WTC11 (cell line): ENCODE data around the gene PDE3B. TPM values are rescaled to one million over a fixed set of nuclear protein-coding genes. Genes with fewer than 3 reads are reported as not detected.

Source experiments
- ATAC-seq: fragments of 200-7000 bp; cut with Tn5 transposase; 2 replicates; pipeline ENCODE4 v1.10.0; 2021; ENCODE audit warnings: mild to moderate bottlenecking, moderate library complexity
- CTCF ChIA-PET: fragments of 300-600 bp; sonication (Branson Sonifier 250); formaldehyde crosslinking; loops from one replicate; lab custom pipeline; 2021; ENCODE audit warnings: antibody characterized with exemption; lab: Charles Lee
- POLR2A ChIA-PET: fragments of 350-600 bp; sonication (Branson Sonifier 250); formaldehyde crosslinking; loops from one replicate; lab custom pipeline; 2021; ENCODE audit warnings: antibody characterized with exemption; lab: Charles Lee
- DNase-seq: peaks from one replicate; pipeline ENCODE4 v3.0.0; 2021; ENCODE audit warnings: low spot score
- H3K27ac Mint-ChIP-seq: 2 replicates; pipeline ENCODE4 v1.8.0; 2021; ENCODE audit warnings: mixed read lengths
- H3K27me3 Mint-ChIP-seq: 2 replicates; pipeline ENCODE4 v1.8.0; 2021; ENCODE audit warnings: low read depth, mild to moderate bottlenecking, moderate library complexity, mixed read lengths
- H3K36me3 Mint-ChIP-seq: 2 replicates; pipeline ENCODE4 v1.8.0; 2021; ENCODE audit warnings: mixed read lengths
- H3K4me1 Mint-ChIP-seq: 2 replicates; pipeline ENCODE4 v1.8.0; 2022; ENCODE audit warnings: mixed read lengths
- H3K4me3 Mint-ChIP-seq: 2 replicates; pipeline ENCODE4 v1.8.0; 2021; ENCODE audit warnings: mild to moderate bottlenecking, moderate library complexity, mixed read lengths
- H3K9me3 Mint-ChIP-seq: 2 replicates; pipeline ENCODE4 v1.8.0; 2021; ENCODE audit warnings: mixed read lengths
- AR ChIP-seq: fragments of 250-450 bp; sonication (Bioruptor Pico); IDR thresholded peaks from 2 replicates; pipeline ENCODE4 v1.9.0; 2021; ENCODE audit warnings: mild to moderate bottlenecking
- ATF1 ChIP-seq: sonication (generic); formaldehyde crosslinking; IDR thresholded peaks from 2 replicates; pipeline ENCODE4 v1.8.1; 2023; ENCODE audit warnings: mild to moderate bottlenecking, moderate library complexity, missing genetic modification reagents
- ATF2 ChIP-seq: sonication (generic); formaldehyde crosslinking; IDR thresholded peaks from 2 replicates; pipeline ENCODE4 v1.8.1; 2022; ENCODE audit warnings: low read depth, missing genetic modification reagents, borderline replicate concordance
- ATF3 ChIP-seq: sonication (generic); formaldehyde crosslinking; conservative IDR thresholded peaks from 2 replicates; pipeline ENCODE4 v1.8.1; 2022; ENCODE audit warnings: mild to moderate bottlenecking, missing genetic modification reagents
- E2F5 ChIP-seq: sonication (generic); formaldehyde crosslinking; IDR thresholded peaks from 2 replicates; pipeline ENCODE4 v1.8.1; 2022; ENCODE audit warnings: mild to moderate bottlenecking, moderate library complexity, missing genetic modification reagents
- FOXP4 ChIP-seq: sonication (generic); formaldehyde crosslinking; IDR thresholded peaks from 2 replicates; pipeline ENCODE4 v1.8.0; 2022; ENCODE audit warnings: mild to moderate bottlenecking, missing genetic modification reagents
- GABPB1 ChIP-seq: sonication (generic); formaldehyde crosslinking; IDR thresholded peaks from 2 replicates; pipeline ENCODE4 v1.8.1; 2023; ENCODE audit warnings: mild to moderate bottlenecking, missing genetic modification reagents
- HMGXB4 ChIP-seq: sonication (generic); formaldehyde crosslinking; IDR thresholded peaks from 2 replicates; pipeline ENCODE4 v1.8.1; 2023; ENCODE audit warnings: mild to moderate bottlenecking, moderate library complexity, missing genetic modification reagents
- NR1H2 ChIP-seq: sonication (generic); formaldehyde crosslinking; IDR thresholded peaks from 2 replicates; pipeline ENCODE4 v1.9.0; 2021; ENCODE audit warnings: mild to moderate bottlenecking, moderate library complexity, missing genetic modification reagents
- PRRX2 ChIP-seq: fragments of 250-450 bp; sonication (Bioruptor Pico); IDR thresholded peaks from 2 replicates; pipeline ENCODE4 v1.8.0; 2021; ENCODE audit warnings: mild to moderate bottlenecking
- STAT6 ChIP-seq: sonication (generic); formaldehyde crosslinking; conservative IDR thresholded peaks from 2 replicates; pipeline ENCODE4 v1.8.1; 2023; ENCODE audit warnings: mild to moderate bottlenecking, low read depth, missing genetic modification reagents, moderate library complexity
- ZNF138 ChIP-seq: sonication (generic); formaldehyde crosslinking; conservative IDR thresholded peaks from 2 replicates; pipeline ENCODE4 v1.8.1; 2022; ENCODE audit warnings: mild to moderate bottlenecking, moderate library complexity, missing genetic modification reagents
- ZNF219 ChIP-seq: sonication (generic); formaldehyde crosslinking; IDR thresholded peaks from 2 replicates; pipeline ENCODE4 v1.8.0; 2023; ENCODE audit warnings: missing genetic modification reagents, mild to moderate bottlenecking, borderline replicate concordance
- ZNF512 ChIP-seq: sonication (generic); formaldehyde crosslinking; IDR thresholded peaks from 2 replicates; pipeline ENCODE4 v1.8.1; 2022; ENCODE audit warnings: missing genetic modification reagents, borderline replicate concordance
- total RNA-seq: library from RNA; stranded (reverse); gene quantifications from 3 replicates; pipeline ENCODE4 v1.2.3, GENCODE V29; 2021
- TF ChIP-seq, protein P1 (sequence below): sonication (generic); formaldehyde crosslinking; IDR thresholded peaks from 2 replicates; pipeline ENCODE4 v1.8.1; 2023; ENCODE audit warnings: mild to moderate bottlenecking, missing genetic modification reagents

PDE3B gene
- total RNA-seq, 1 experiment from 2014 or later: 9.6 TPM

- CTCF ChIA-PET: interaction anchor here (0.7 to 2.6 kb wide), 12 partner anchors 16 to 285 kb away, joined by 3 to 94 read pairs (median 5); partner anchors contain the start of gene CYP2R1
- Mint-ChIP-seq H3K9me3 (no peaks in the 10 kb centered on the region), H3K27ac (no peak overlapping the region), H3K4me3 (no peak overlapping the region), H3K4me1 (peaks cover 4% of the 10 kb centered on the region; the same call in 1 of the 2 replicates), H3K36me3 (no peaks in the 10 kb centered on the region), H3K27me3 (no peaks in the 10 kb centered on the region; the same call in 1 of the 2 replicates)
- POLR2A ChIA-PET: no interaction called here
- no peak for ATAC-seq
- no peak for DNase-seq
- TF ChIP-seq NR1H2 (CRISPR knock-in tag) (no peak), AR (CRISPR knock-in tag) (no peak), STAT6 (CRISPR knock-in tag) (no peak), ZNF138 (CRISPR knock-in tag) (no peak), HMGXB4 (CRISPR knock-in tag) (no peak), E2F5 (CRISPR knock-in tag) (no peak), FOXP4 (CRISPR knock-in tag) (no peak), GABPB1 (CRISPR knock-in tag) (no peak), ATF3 (CRISPR knock-in tag) (no peak), PRRX2 (CRISPR knock-in tag) (no peak), ATF2 (CRISPR knock-in tag) (no peak), ZNF219 (no peak), ZNF512 (no peak), ATF1 (CRISPR knock-in tag) (no peak)
- TF ChIP-seq, protein P1, sequence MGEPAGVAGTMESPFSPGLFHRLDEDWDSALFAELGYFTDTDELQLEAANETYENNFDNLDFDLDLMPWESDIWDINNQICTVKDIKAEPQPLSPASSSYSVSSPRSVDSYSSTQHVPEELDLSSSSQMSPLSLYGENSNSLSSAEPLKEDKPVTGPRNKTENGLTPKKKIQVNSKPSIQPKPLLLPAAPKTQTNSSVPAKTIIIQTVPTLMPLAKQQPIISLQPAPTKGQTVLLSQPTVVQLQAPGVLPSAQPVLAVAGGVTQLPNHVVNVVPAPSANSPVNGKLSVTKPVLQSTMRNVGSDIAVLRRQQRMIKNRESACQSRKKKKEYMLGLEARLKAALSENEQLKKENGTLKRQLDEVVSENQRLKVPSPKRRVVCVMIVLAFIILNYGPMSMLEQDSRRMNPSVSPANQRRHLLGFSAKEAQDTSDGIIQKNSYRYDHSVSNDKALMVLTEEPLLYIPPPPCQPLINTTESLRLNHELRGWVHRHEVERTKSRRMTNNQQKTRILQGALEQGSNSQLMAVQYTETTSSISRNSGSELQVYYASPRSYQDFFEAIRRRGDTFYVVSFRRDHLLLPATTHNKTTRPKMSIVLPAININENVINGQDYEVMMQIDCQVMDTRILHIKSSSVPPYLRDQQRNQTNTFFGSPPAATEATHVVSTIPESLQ: no peak
Measured at GRCh38 chr11:14789879-14790484, 146.4 kb downstream of the PDE3B start.
